RWPE2 (cell line): ENCODE measurements around the gene MBD3L1.
A peak's percentile ranks its signal among the peaks of the same experiment; 100 is the strongest.

ENCODE experiments used
- ATAC-seq: fragments of 200-7000 bp; cut with Tn5 transposase; 3 replicates; pipeline ENCODE4 v1.9.1; 2021; ENCODE audit warnings: low read depth
- DNase-seq: peaks from one replicate; pipeline ENCODE4 v3.0.0-alpha.2; 2020; ENCODE audit warnings: low spot score
- H3K27ac ChIP-seq: fragments of 450-650 bp; 2 replicates; pipeline ENCODE4 v1.5.1; 2017; ENCODE audit warnings: mild to moderate bottlenecking; ENCODE audit not compliant: poor library complexity, severe bottlenecking
- H3K27me3 ChIP-seq: fragments of 250-450 bp; sonication (Bioruptor Pico); 2 replicates; pipeline ENCODE4 v1.5.1; 2021; ENCODE audit warnings: mild to moderate bottlenecking, moderate library complexity; ENCODE audit not compliant: insufficient read depth, poor library complexity, severe bottlenecking
- H3K36me3 ChIP-seq: fragments of 250-450 bp; sonication (Bioruptor Pico); 2 replicates; pipeline ENCODE4 v1.5.1; 2020; ENCODE audit warnings: low read depth, mild to moderate bottlenecking, moderate library complexity
- H3K4me1 ChIP-seq: fragments of 250-450 bp; sonication (Bioruptor Pico); 2 replicates; pipeline ENCODE4 v1.5.1; 2021; ENCODE audit warnings: mild to moderate bottlenecking, moderate library complexity; ENCODE audit not compliant: insufficient read depth, poor library complexity, severe bottlenecking
- H3K4me3 ChIP-seq: fragments of 250-450 bp; sonication (Bioruptor Pico); 2 replicates; pipeline ENCODE4 v1.5.1; 2021; ENCODE audit warnings: mild to moderate bottlenecking, moderate library complexity; ENCODE audit not compliant: severe bottlenecking
- H3K9me3 ChIP-seq: fragments of 250-450 bp; sonication (Bioruptor Pico); 2 replicates; pipeline ENCODE4 v1.5.1; 2021; ENCODE audit warnings: mild to moderate bottlenecking, moderate library complexity; ENCODE audit not compliant: severe bottlenecking
- TF ChIP-seq, protein P1 (sequence below): fragments of 450-650 bp; IDR thresholded peaks from one replicate; pipeline ENCODE4 v1.5.1; 2017; ENCODE audit warnings: mild to moderate bottlenecking, moderate library complexity; ENCODE audit not compliant: poor library complexity, severe bottlenecking

The MBD3L1 gene

DNA sequence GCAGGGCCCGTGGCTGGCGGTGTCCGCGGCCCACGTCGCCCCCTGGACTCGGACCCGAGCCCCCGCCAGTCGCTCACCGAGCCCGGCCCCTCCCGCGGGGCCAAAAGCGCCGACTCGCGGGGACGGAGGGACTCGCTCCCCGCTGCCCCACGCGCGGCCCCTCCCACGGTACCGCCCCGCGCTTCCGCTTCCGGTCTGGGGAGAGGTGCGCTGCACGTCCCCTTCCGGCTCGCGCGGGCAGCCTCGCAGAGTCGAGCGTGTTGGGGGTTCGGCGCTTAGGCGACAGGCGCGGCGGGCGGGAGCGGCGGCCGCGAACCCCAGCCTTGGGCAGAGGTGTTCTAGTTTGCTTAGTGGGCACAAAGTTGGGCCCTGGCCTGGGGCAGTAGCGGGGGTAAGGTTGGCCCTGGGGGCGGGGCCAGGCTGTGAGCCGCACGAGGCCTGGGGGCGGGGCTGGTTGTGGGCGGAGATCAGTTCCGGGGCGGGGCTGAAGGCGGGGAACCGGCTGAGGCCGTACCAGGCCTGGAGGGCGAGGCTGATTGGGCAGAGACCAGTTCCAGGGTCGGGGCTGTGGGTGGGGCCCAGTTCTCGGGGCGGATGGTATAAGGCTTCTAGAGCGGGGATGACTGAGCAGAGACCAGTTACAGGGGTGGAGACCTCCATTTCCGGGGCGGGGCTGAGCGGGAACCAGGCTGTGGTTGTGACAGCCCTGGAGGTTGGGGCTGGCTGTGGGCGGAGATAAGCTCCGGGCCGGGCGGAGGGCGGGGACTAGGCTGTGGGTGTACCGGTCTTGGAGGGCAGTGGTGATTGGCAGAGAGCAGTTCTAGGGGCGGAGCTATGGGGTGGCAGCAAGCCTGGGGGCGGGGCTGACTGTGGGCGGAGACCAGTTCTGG, at the start of gene MBD3L1, which contains the start of gene ZNF558:
Gene MBD3L1, plus strand, starts transcription at position 246 of the 890 bp plus-strand sequence. CDS start 10,302 bp downstream, outside the sequence.
Gene ZNF558, minus strand, starts transcription at position 173 of the 890 bp plus-strand sequence. CDS start 9,645 bp downstream, outside the sequence.
- peak; percentile 94 for DNase-seq
- peaks cover 13% of the 10 kb centered on the region for H3K36me3 ChIP-seq
- H3K27ac ChIP-seq, result peak within 1 kb of the TSS; percentile 70
- ATAC-seq, result peak; percentile 93
- TF ChIP-seq, protein P1, sequence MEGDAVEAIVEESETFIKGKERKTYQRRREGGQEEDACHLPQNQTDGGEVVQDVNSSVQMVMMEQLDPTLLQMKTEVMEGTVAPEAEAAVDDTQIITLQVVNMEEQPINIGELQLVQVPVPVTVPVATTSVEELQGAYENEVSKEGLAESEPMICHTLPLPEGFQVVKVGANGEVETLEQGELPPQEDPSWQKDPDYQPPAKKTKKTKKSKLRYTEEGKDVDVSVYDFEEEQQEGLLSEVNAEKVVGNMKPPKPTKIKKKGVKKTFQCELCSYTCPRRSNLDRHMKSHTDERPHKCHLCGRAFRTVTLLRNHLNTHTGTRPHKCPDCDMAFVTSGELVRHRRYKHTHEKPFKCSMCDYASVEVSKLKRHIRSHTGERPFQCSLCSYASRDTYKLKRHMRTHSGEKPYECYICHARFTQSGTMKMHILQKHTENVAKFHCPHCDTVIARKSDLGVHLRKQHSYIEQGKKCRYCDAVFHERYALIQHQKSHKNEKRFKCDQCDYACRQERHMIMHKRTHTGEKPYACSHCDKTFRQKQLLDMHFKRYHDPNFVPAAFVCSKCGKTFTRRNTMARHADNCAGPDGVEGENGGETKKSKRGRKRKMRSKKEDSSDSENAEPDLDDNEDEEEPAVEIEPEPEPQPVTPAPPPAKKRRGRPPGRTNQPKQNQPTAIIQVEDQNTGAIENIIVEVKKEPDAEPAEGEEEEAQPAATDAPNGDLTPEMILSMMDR, result peak; percentile 47
- peaks cover 3% of the 10 kb centered on the region for H3K9me3 ChIP-seq
- no peaks in the 10 kb centered on the region for H3K27me3 ChIP-seq
- peaks cover 3% of the 10 kb centered on the region for H3K4me1 ChIP-seq
- peak within 1 kb of the TSS; percentile 67 for H3K4me3 ChIP-seq

DNA sequence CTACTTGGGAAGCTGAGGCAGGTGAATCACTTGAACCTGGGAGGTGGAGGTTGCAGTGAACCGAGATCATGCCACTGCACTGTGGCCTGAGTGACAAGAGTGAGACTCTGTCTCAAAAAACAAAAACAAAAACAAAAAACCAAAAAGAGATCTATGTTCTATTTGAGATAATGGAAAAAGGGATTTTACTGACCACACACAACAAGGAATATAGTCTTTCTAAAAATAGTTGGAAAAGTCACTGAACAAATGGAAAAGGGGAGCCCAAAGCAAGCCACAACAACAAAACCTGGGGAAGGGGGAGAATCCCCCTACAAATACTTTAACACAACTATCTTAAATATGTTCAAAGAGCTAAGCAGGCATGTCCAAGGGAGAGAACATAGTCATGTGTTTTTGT, 37.4 kb upstream of the MBD3L1 start:
- H3K4me1 ChIP-seq, result no peaks in the 10 kb centered on the region
- H3K27ac ChIP-seq, result no peak overlapping the region
- peaks cover 3% of the 10 kb centered on the region for H3K9me3 ChIP-seq
- H3K27me3 ChIP-seq, result no peaks in the 10 kb centered on the region
- no peak overlapping the region for H3K4me3 ChIP-seq
- ATAC-seq (no peak), DNase-seq (no peak)
- no peaks in the 10 kb centered on the region for H3K36me3 ChIP-seq
- TF ChIP-seq, protein P1, result no peak

DNA sequence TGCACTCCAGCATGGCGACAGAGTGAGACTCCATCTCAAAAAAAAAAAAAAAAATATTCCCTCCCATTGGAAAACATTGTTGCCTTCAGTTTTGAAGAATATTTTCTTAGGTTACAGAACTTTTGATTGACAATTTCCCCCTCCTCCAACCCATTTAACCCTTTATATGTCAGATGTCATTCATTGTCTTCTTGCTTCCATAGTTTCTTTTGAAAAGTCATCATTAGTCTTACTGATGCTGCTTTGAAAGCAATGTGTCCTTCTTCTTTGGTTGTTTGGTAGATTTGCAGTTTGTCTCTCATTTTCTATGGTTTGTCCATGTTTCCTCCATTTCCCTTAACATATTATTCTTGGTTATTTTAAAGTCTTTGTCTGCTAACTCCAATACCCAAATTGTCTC, 25.5 kb upstream of the MBD3L1 start:
- Histone ChIP-seq H3K27me3 (no peaks in the 10 kb centered on the region), H3K9me3 (peaks cover 27% of the 10 kb centered on the region), H3K4me1 (no peaks in the 10 kb centered on the region), H3K27ac (no peak overlapping the region), H3K4me3 (no peak overlapping the region), H3K36me3 (peaks cover 26% of the 10 kb centered on the region)
- DNase-seq (no peak), ATAC-seq (no peak)
- TF ChIP-seq, protein P1, result no peak

DNA sequence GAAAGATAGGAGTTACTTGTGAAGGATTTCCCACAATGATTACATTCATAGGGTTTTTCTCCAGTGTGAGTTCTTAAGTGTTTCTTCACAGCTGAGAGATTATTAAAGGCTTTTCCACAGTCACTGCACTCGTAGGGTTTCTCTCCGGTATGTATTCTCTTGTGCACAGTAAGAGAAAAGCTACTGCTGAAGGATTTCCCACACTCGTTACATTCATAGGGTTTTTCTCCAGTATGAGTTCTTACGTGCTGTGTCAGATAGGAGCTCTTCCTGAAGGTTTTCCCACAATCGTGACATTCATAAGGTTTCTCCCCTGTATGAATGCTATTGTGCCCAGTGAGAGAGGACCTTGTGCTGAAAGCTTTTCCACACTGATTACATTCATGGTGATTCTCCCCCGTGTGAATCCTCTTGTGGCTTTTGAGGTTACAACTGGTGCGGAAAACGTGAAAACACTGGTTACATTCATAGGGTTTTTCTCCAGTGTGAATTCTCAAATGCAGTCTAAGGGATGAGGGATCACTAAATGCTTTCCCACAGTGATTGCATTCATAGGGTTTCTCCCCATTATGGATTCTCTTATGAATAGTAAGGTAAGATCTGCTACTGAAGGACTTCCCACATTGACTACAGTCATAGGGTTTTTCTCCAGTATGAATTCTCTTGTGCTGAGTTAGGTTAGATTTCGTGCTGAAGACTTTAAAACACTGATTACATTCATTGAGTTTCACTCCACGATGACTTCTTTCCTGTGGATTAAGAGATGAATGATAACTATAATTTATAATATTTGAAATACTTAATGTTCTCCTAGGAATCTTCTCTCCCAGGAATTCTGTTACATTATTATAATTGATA, 20.6 kb upstream of the MBD3L1 start:
- H3K27ac ChIP-seq, result no peak overlapping the region
- H3K4me3 ChIP-seq, result no peak overlapping the region
- ATAC-seq, result no peak
- TF ChIP-seq, protein P1, result no peak
- H3K27me3 ChIP-seq, result no peaks in the 10 kb centered on the region
- no peak for DNase-seq
- H3K4me1 ChIP-seq, result no peaks in the 10 kb centered on the region
- peaks cover 57% of the 10 kb centered on the region for H3K9me3 ChIP-seq
- peaks cover 69% of the 10 kb centered on the region for H3K36me3 ChIP-seq
